Measurements from ENCODE around the gene MAPK8IP2. TPM values are rescaled to one million over a fixed set of nuclear protein-coding genes. Genes with fewer than 3 reads are reported as not detected.

Gene MAPK8IP2
- polyA plus RNA-seq, 1 of the 3 experiments (the other 2 are of a cell fraction) = 2.7 TPM

- TF ChIP-seq, protein P1, sequence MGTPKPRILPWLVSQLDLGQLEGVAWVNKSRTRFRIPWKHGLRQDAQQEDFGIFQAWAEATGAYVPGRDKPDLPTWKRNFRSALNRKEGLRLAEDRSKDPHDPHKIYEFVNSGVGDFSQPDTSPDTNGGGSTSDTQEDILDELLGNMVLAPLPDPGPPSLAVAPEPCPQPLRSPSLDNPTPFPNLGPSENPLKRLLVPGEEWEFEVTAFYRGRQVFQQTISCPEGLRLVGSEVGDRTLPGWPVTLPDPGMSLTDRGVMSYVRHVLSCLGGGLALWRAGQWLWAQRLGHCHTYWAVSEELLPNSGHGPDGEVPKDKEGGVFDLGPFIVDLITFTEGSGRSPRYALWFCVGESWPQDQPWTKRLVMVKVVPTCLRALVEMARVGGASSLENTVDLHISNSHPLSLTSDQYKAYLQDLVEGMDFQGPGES (IDR thresholded peaks at IDR 0.05; ENCODE audit: low read depth, low read length) = no peak
- no peak for TF ChIP-seq CHD2 (IDR thresholded peaks at IDR 0.05; ENCODE audit: low read length, partially characterized antibody)
- TF ChIP-seq POLR2AphosphoS5 (IDR thresholded peaks at IDR 0.05; ENCODE audit: low read depth, low read length) = no peak
- no peaks in the 10 kb centered on the region; a peak in 1 of 4 replicates for H3K4me1 ChIP-seq (ENCODE audit: control insufficient read depth in 1 of 2, insufficient read depth in 2 of 2, low read depth in 1 of 2, low read length in 1 of 2)
- no peak overlapping the region for H3K9ac ChIP-seq
- ChIA-PET POLR2A (interaction anchor here (0.5 kb wide), 1 partner anchor 11 kb away, joined by 3 read pairs; no protein-coding TSS in a partner anchor), CTCF (no interaction called here)
- 69% methylated on average over 7 of the region's 10 CpGs for WGBS (ENCODE audit: low lambda C conversion rate)
- H3K9me3 ChIP-seq = no peaks in the 10 kb centered on the region
- no peaks in the 10 kb centered on the region for H3K79me2 ChIP-seq (ENCODE audit: insufficient read depth)
- H3K4me2 ChIP-seq = no peak overlapping the region
- no peak for DNase-seq
- no peaks in the 10 kb centered on the region for H3K36me3 ChIP-seq (replicated peaks in 1 of 2; ENCODE audit: control insufficient read depth in 1 of 2, insufficient read depth in 2 of 2, low read length in 1 of 2)
- H3K27ac ChIP-seq (ENCODE audit: low read depth in 2 of 2, low read length in 1 of 2) = no peak overlapping the region
- no peak overlapping the region for H2AFZ ChIP-seq (ENCODE audit: low read depth)
- no peaks in the 10 kb centered on the region for H3K9me2 ChIP-seq
- no peaks in the 10 kb centered on the region for H4K20me1 ChIP-seq (ENCODE audit: insufficient read depth)
- H3F3A ChIP-seq (replicated peaks; ENCODE audit: insufficient read depth) = no peaks in the 10 kb centered on the region
- H3K27me3 ChIP-seq (ENCODE audit: insufficient read depth) = no peaks in the 10 kb centered on the region
- H3K4me3 ChIP-seq (ENCODE audit: low read depth in 2 of 2, low read length in 1 of 2) = no peak overlapping the region
These were observed 8.4 kb downstream of the MAPK8IP2 start for GRCh38 chr22:50608996-50609395.

DNA sequence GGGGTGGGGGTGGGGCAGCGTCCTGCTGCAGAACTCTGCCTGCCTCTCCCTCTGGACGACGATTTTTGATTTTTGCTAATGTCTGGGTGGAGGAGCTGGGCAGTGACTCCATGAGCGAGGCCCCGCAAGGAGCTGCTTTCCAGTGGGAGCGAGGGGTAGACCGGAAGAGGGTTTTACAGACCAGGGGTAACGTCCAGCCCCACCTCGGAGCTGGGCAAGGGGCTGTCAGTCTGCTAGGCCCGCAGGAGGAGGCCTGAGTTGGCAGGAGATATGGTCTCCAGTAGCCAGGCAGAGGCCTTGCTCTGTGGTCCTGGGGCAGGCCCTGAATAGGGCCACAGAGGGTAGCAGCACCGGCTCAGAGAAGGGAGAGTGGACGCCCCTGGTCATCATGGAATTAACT is 9.0 kb downstream of the MAPK8IP2 start:
- Histone ChIP-seq H3K4me1 (ENCODE audit: control insufficient read depth in 1 of 2, insufficient read depth in 2 of 2, low read depth in 1 of 2, low read length in 1 of 2) (no peaks in the 10 kb centered on the region; a peak in 1 of 4 replicates), H3K27ac (ENCODE audit: low read depth in 2 of 2, low read length in 1 of 2) (no peak overlapping the region), H3K36me3 (replicated peaks in 1 of 2; ENCODE audit: control insufficient read depth in 1 of 2, insufficient read depth in 2 of 2, low read length in 1 of 2) (no peaks in the 10 kb centered on the region), H3F3A (replicated peaks; ENCODE audit: insufficient read depth) (no peaks in the 10 kb centered on the region), H4K20me1 (ENCODE audit: insufficient read depth) (no peaks in the 10 kb centered on the region), H3K27me3 (ENCODE audit: insufficient read depth) (no peaks in the 10 kb centered on the region), H3K9ac (no peak overlapping the region), H3K4me3 (ENCODE audit: low read depth in 2 of 2, low read length in 1 of 2) (no peak overlapping the region), H3K9me3 (no peaks in the 10 kb centered on the region), H3K79me2 (ENCODE audit: insufficient read depth) (no peaks in the 10 kb centered on the region), H2AFZ (ENCODE audit: low read depth) (no peak overlapping the region), H3K4me2 (no peak overlapping the region), H3K9me2 (no peaks in the 10 kb centered on the region)
- WGBS (ENCODE audit: low lambda C conversion rate) = 74% methylated on average over 8 of the region's 12 CpGs
- no peak for DNase-seq
- ChIA-PET POLR2A (no interaction called here), CTCF (interaction anchor here (1.2 kb wide), 1 partner anchor 10 kb away, joined by 4 read pairs; no protein-coding TSS in a partner anchor)
- TF ChIP-seq FOXM1 (IDR thresholded peaks at IDR 0.05; ENCODE audit: low read depth) = no peak
- no peak for TF ChIP-seq RXRA (IDR thresholded peaks at IDR 0.05; ENCODE audit: borderline replicate concordance, low read depth)
- no peak for TF ChIP-seq FOSL2 (IDR thresholded peaks at IDR 0.05; ENCODE audit: borderline replicate concordance, low read depth)
- TF ChIP-seq, protein P1 (IDR thresholded peaks at IDR 0.05; ENCODE audit: low read depth, low read length) = no peak

DNA sequence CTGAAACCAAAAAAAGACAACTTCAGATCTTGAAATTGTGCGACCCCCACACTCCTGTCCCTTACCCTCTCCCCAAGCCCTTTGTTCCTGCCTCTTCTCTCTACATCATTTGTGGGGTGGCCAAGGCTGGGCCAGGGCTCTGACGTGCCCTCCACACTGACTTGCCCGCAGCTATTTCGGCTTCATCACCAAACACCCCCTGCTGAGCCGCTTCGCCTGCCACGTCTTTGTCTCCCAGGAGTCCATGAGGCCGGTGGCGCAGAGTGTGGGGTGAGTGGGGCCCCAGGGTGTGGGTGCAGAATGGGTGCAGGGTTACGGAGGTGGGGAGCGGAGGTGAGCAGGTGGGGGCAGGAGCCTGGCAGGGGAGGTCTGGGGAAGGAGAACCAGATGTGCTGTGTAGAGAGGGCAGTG is 9.5 kb downstream of the MAPK8IP2 start:
- no peak overlapping the region for H3K27ac ChIP-seq (ENCODE audit: low read depth in 2 of 2, low read length in 1 of 2)
- CTCF ChIA-PET = interaction anchor here (1.2 kb wide), 1 partner anchor 9 kb away, joined by 4 read pairs; no protein-coding TSS in a partner anchor
- WGBS (ENCODE audit: low lambda C conversion rate) = 93% methylated on average over 11 of the region's 11 CpGs
- H3K27me3 ChIP-seq (ENCODE audit: insufficient read depth) = no peaks in the 10 kb centered on the region
- no peaks in the 10 kb centered on the region for H3K79me2 ChIP-seq (ENCODE audit: insufficient read depth)
- no peaks in the 10 kb centered on the region for H3F3A ChIP-seq (replicated peaks; ENCODE audit: insufficient read depth)
- H2AFZ ChIP-seq (ENCODE audit: low read depth) = no peak overlapping the region
- H3K9me3 ChIP-seq = no peaks in the 10 kb centered on the region
- no peaks in the 10 kb centered on the region; a peak in 1 of 4 replicates for H3K4me1 ChIP-seq (ENCODE audit: control insufficient read depth in 1 of 2, insufficient read depth in 2 of 2, low read depth in 1 of 2, low read length in 1 of 2)
- no peaks in the 10 kb centered on the region for H4K20me1 ChIP-seq (ENCODE audit: insufficient read depth)
- POLR2A ChIA-PET = no interaction called here
- no peak for DNase-seq
- H3K36me3 ChIP-seq (replicated peaks in 1 of 2; ENCODE audit: control insufficient read depth in 1 of 2, insufficient read depth in 2 of 2, low read length in 1 of 2) = no peaks in the 10 kb centered on the region
- no peak for TF ChIP-seq PBX3 (IDR thresholded peaks at IDR 0.05)
- no peak for TF ChIP-seq CHD2 (IDR thresholded peaks at IDR 0.05; ENCODE audit: low read length, partially characterized antibody)
- TF ChIP-seq ELF1 (IDR thresholded peaks at IDR 0.05) = no peak
- no peak for TF ChIP-seq GABPA (IDR thresholded peaks at IDR 0.05; ENCODE audit: low read depth)
- no peak for TF ChIP-seq FOXM1 (IDR thresholded peaks at IDR 0.05; ENCODE audit: low read depth)
- no peak for TF ChIP-seq GATA2 (CRISPR knock-in tag; IDR thresholded peaks at IDR 0.05)
- TF ChIP-seq JUND (IDR thresholded peaks at IDR 0.05) = no peak
- no peak overlapping the region for H3K4me3 ChIP-seq (ENCODE audit: low read depth in 2 of 2, low read length in 1 of 2)
- no peaks in the 10 kb centered on the region for H3K9me2 ChIP-seq
- H3K9ac ChIP-seq = no peak overlapping the region
- no peak overlapping the region for H3K4me2 ChIP-seq
